ENCODE data around the gene MRPS30. TPM values are rescaled to one million over a fixed set of nuclear protein-coding genes. Genes with fewer than 3 reads are reported as not detected.

The MRPS30 gene
- total RNA-seq, 1 experiment from 2014 or later = 66.6 TPM

GRCh38 chr5:44794371-44794770 is 14.4 kb upstream of the MRPS30 start:
- TF ChIP-seq, protein P1, sequence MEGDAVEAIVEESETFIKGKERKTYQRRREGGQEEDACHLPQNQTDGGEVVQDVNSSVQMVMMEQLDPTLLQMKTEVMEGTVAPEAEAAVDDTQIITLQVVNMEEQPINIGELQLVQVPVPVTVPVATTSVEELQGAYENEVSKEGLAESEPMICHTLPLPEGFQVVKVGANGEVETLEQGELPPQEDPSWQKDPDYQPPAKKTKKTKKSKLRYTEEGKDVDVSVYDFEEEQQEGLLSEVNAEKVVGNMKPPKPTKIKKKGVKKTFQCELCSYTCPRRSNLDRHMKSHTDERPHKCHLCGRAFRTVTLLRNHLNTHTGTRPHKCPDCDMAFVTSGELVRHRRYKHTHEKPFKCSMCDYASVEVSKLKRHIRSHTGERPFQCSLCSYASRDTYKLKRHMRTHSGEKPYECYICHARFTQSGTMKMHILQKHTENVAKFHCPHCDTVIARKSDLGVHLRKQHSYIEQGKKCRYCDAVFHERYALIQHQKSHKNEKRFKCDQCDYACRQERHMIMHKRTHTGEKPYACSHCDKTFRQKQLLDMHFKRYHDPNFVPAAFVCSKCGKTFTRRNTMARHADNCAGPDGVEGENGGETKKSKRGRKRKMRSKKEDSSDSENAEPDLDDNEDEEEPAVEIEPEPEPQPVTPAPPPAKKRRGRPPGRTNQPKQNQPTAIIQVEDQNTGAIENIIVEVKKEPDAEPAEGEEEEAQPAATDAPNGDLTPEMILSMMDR (IDR thresholded peaks at IDR 0.05; ENCODE audit: unreplicated experiment) = no peak
- Mint-ChIP-seq H3K9me3 (ENCODE audit: low read depth, unreplicated experiment) (peaks cover 10% of the 10 kb centered on the region), H3K27me3 (ENCODE audit: unreplicated experiment) (no peaks in the 10 kb centered on the region), H3K4me3 (ENCODE audit: low read depth, unreplicated experiment) (no peak overlapping the region), H3K36me3 (ENCODE audit: insufficient read depth, unreplicated experiment) (no peaks in the 10 kb centered on the region), H3K4me1 (ENCODE audit: low read depth, unreplicated experiment) (peaks cover 7% of the 10 kb centered on the region), H3K27ac (ENCODE audit: unreplicated experiment) (no peak overlapping the region)
- intact Hi-C loops (cut with micrococcal nuclease; ENCODE audit: unreplicated experiment) = no loop called here
- DNase-seq = no peak
- BruUV-seq (replicated peaks) = no TSS peak
- CTCF ChIA-PET = no interaction called here

DNA sequence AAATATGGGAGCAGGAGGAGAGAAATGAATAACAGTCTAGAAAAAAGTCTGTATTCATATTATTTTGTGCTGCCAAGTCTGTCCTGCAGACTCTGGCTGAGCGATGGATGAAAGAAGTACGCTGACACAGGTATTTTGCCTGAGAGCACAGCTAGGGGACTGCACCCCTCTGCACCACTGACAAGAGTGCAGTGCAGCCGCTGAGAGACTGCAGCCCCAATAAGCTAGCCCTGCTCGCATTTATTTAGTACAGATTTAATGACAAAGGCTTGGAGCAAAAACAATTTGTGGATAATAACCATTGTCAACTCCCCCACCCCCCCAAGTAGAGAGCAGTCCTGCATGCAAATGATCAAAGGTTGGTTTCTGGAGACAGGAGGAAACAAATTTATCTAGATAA is 13.3 kb upstream of the MRPS30 start:
- intact Hi-C loops (cut with micrococcal nuclease; ENCODE audit: unreplicated experiment) = no loop called here
- no peak for DNase-seq
- H3K9me3 Mint-ChIP-seq (ENCODE audit: low read depth, unreplicated experiment) = peaks cover 10% of the 10 kb centered on the region
- no peak overlapping the region for H3K4me3 Mint-ChIP-seq (ENCODE audit: low read depth, unreplicated experiment)
- H3K4me1 Mint-ChIP-seq (ENCODE audit: low read depth, unreplicated experiment) = no peaks in the 10 kb centered on the region
- TF ChIP-seq, protein P1 (IDR thresholded peaks at IDR 0.05; ENCODE audit: unreplicated experiment) = no peak
- H3K36me3 Mint-ChIP-seq (ENCODE audit: insufficient read depth, unreplicated experiment) = no peaks in the 10 kb centered on the region
- no TSS peak for BruUV-seq (replicated peaks)
- no peaks in the 10 kb centered on the region for H3K27me3 Mint-ChIP-seq (ENCODE audit: unreplicated experiment)
- CTCF ChIA-PET = no interaction called here
- H3K27ac Mint-ChIP-seq (ENCODE audit: unreplicated experiment) = no peak overlapping the region

GRCh38 chr5:44797841-44798240 is 10.9 kb upstream of the MRPS30 start:
- no peaks in the 10 kb centered on the region for H3K4me1 Mint-ChIP-seq (ENCODE audit: low read depth, unreplicated experiment)
- CTCF ChIA-PET = no interaction called here
- H3K27me3 Mint-ChIP-seq (ENCODE audit: unreplicated experiment) = no peaks in the 10 kb centered on the region
- TF ChIP-seq, protein P1 (IDR thresholded peaks at IDR 0.05; ENCODE audit: unreplicated experiment) = no peak
- DNase-seq = no peak
- no peak overlapping the region for H3K4me3 Mint-ChIP-seq (ENCODE audit: low read depth, unreplicated experiment)
- H3K36me3 Mint-ChIP-seq (ENCODE audit: insufficient read depth, unreplicated experiment) = no peaks in the 10 kb centered on the region
- H3K9me3 Mint-ChIP-seq (ENCODE audit: low read depth, unreplicated experiment) = peaks cover 8% of the 10 kb centered on the region
- intact Hi-C loops (cut with micrococcal nuclease; ENCODE audit: unreplicated experiment) = no loop called here
- no peak overlapping the region for H3K27ac Mint-ChIP-seq (ENCODE audit: unreplicated experiment)
- BruUV-seq (replicated peaks) = no TSS peak

DNA sequence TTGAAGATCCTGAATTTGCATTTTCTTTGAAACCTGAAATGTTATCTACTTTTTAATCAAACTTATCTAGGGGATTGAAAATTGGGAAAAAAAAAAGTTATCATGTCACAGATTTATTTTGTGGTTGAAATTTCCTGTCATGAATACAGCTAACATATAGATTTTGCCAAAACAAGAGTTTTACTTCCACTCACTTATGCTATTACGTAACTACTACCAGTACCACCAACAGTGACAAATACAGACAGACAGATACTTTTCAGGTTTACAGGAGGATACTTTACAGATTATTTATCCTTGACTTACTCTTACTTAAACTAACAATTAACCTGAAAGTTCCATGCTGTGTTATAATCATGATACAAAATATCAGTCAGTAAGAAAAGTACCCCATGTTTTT is 6.8 kb upstream of the MRPS30 start:
- no peak overlapping the region for H3K4me3 Mint-ChIP-seq (ENCODE audit: low read depth, unreplicated experiment)
- H3K36me3 Mint-ChIP-seq (ENCODE audit: insufficient read depth, unreplicated experiment) = peaks cover under 1% of the 10 kb centered on the region
- CTCF ChIA-PET = interaction anchor here (0.7 kb wide), 1 partner anchor 375 kb away, joined by 3 read pairs; no protein-coding TSS in a partner anchor
- no peaks in the 10 kb centered on the region for H3K27me3 Mint-ChIP-seq (ENCODE audit: unreplicated experiment)
- no peak for DNase-seq
- no peak overlapping the region for H3K27ac Mint-ChIP-seq (ENCODE audit: unreplicated experiment)
- no TSS peak for BruUV-seq (replicated peaks)
- intact Hi-C loops (cut with micrococcal nuclease; ENCODE audit: unreplicated experiment) = no loop called here
- TF ChIP-seq, protein P1 (IDR thresholded peaks at IDR 0.05; ENCODE audit: unreplicated experiment) = no peak
- H3K9me3 Mint-ChIP-seq (ENCODE audit: low read depth, unreplicated experiment) = peaks cover 8% of the 10 kb centered on the region
- peaks cover 9% of the 10 kb centered on the region for H3K4me1 Mint-ChIP-seq (ENCODE audit: low read depth, unreplicated experiment)

Measured in Calu3 (cell line).